GM21515 (cell line): ENCODE data around the gene PLCH1.
"Not testable (repeated sequence)": the region's sequence is repeated elsewhere in the genome, so short reads cannot be mapped to it uniquely, and the experiment has no call there.

Experiments
- ATAC-seq: cut with Tn5 transposase; IDR thresholded peaks from one replicate; pipeline ENCODE4 v1.9.1; 2021; ENCODE audit not compliant: unreplicated experiment

Gene PLCH1

DNA sequence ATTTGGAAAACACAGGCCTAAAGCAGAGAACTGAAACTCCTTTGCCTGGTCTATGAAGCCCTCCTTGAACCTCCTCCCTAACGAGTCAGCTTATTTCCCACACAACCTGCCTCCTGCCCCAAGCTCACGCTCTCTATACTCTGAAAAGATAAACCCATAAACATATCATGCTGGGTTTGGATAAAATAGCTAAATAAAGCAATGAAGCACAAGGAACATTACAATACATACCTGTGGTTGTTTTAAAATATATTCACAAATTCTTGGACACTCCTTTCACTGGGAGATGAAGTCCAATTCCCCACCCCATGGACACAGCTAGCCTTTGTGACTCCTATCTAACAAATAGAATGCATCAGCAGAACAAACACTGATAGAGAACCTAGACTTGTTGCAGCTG is 98.2 kb downstream of the PLCH1 start:
- no peak for ATAC-seq

DNA sequence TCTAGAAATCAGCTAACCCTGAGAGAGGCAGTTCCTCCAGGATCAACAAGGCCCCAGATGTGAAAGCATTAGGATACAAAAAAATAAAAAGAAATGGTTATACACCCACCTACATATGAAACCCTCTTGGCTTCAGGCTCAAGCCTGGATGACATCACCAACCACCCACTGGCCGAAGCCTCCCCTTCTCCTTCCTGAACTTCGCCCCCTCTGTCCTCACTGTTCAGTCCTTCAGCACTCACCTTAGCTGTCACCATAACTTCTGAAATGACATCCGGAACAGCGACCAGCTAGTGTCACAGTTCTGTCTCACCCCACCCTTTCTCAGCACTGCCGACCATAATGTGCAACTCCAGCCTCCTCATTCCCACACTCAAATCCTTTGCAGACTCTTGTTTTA is 98.7 kb downstream of the PLCH1 start:
- no peak for ATAC-seq

- ATAC-seq = no peak
Observed at GRCh38 chr3:155643581-155644165, 101.2 kb downstream of the PLCH1 start.

GRCh38 chr3:155641956-155642355 is 102.9 kb downstream of the PLCH1 start:
- no peak for ATAC-seq

- no peak for ATAC-seq
Observed at GRCh38 chr3:155640098-155640497, 104.8 kb downstream of the PLCH1 start.

DNA sequence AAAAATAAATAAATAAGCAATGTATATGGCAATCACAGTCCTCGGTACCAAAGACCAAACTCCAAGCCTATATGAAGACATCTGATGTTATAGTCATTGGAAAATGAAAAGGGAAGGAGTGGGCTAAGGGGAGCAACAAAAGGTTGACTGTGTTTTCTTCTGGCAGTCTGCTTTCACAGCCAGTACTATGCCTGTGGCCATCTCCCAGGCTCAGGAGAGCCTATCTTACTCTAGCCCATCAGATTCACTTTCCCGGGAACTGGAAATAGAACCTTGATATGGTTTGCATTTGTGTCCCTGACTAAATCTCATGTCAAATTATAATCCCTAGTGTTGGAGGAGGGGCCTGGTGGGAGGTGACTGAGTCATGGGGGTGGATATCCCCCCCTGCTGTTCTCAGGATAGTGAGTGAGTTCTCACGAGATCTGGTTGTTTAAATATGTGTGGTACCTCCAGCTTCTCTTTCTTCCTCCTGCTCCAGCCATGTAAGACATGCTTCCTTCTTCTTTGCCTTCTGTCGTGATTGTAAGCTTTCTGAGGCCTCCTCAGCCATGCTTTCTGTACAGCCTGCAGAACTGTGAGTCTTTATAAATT is 105.3 kb downstream of the PLCH1 start:
- no peak for ATAC-seq

DNA sequence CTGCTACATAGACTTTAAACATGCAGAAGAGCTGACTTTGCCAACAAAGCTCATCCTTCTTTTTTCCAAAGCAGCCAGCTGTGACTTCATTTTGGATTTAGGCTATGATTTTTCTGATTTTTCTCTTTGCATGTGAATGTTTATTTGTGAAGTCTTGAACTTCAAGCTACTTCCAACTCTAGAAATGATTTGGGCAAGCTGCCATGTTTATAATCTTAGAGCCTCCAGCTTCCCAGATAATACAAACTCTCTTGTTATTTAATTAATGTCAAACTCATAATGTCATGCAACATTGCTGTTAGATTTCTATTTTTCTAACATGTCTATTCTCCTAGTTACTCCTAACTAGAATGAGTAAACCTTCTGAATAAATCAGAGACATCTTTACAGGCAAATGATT is 106.4 kb downstream of the PLCH1 start:
- not testable (repeated sequence) for ATAC-seq

DNA sequence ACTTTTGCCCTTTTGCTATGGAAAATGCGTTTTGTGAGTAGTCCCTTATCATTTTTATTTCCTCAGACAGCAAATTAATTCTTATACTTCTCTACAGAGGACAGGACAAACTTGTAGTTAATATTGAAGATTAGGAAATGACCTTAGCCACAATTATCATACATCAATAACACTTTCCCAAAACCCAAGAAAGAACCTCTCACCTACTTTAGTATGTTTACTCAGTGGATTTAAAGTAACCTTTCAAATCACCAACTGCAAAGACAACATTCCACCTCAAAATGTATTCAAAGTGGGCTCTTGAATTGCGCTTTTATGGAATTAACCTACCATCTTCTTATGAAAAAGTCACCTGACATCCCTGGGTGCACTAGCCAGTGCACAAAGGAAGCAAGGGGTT is 107.3 kb downstream of the PLCH1 start:
- no peak for ATAC-seq

- no peak for ATAC-seq
Observed at GRCh38 chr3:155635056-155635455, 109.8 kb downstream of the PLCH1 start.

- ATAC-seq = no peak
Observed at GRCh38 chr3:155634121-155634719, 110.7 kb downstream of the PLCH1 start.

GRCh38 chr3:155631323-155632019 is 113.4 kb downstream of the PLCH1 start:
- no peak for ATAC-seq

DNA sequence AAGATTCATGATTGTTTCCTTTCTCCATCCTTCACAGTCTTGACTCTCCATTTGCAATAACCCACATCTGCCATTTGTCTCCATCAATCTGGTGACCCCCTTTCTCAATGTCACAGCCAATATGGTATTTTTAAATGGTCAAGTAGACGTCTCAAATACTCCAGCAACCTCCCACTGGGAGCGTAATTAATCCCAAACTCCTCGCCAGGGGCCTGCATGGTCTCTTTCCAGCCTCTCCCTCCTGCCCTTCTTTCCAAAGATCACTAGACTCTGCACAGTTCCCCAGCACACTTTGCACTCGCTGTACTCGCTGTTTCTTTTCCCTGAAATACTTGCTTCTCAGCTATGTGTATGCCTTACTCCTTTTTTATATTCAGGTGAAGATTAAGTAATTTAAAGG is 115.3 kb downstream of the PLCH1 start:
- ATAC-seq = no peak

- ATAC-seq = no peak
Observed at GRCh38 chr3:155629056-155629455, 115.8 kb downstream of the PLCH1 start.

DNA sequence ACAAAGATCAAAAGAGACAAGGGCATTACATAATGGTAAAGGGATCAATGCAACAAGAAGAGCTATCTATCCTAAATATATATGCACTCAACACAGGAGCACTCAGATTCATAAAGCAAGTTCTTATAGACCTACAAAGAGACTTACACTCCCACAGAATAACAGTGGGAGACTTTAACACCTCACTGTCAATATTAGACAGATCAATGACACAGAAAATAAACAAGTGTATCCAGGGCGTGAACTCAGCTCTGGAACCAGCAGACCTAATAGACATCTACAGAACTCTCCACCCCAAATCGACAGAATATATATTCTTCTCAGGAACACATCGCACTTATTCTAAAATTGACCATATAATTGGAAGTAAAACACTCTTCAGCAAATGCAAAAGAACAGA is 122.2 kb downstream of the PLCH1 start:
- not testable (repeated sequence) for ATAC-seq

- ATAC-seq = not testable (repeated sequence)
Observed at GRCh38 chr3:155620552-155620951, 124.3 kb downstream of the PLCH1 start.

DNA sequence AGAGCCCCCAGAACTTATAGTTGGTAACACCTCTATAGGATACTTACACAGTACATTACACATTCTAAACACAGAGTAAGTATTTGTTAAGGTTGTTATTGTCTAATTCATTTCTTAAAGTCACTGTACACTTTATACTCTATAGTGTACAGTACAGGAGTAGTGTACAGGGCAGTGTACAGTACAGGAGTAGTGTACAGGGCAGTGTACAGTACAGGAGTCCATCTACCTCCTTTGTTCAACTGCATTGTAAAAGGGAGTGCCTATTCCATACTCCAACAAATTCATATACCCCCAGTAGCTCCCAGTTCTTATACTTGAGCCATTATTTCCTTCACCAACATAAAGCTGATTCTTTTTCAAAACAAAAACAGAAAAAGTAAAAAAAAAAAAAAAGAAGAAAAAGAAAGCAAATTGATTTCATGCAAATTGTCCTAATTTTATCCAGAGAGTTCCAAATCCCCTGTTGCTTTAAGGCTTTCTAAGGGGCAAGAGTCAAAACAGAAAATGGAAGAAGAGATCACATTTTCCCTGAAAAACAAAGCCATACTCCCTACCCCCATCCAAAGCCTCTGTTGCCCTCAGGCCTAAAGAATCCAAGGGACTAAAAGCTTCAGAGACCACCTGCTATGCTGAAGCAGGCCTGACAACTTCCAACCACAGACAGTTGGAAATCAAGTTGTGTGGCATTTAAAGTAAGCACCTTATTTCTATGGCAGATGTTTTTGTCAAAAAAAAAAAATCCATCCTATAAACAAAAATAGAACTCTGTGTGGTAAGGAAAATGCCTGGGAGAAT is 125.6 kb downstream of the PLCH1 start:
- ATAC-seq = no peak

- no peak for ATAC-seq
Observed at GRCh38 chr3:155618543-155618942, 126.3 kb downstream of the PLCH1 start.

GRCh38 chr3:155617346-155617925 is 127.4 kb downstream of the PLCH1 start:
- no peak for ATAC-seq

- not testable (repeated sequence) for ATAC-seq
Observed at GRCh38 chr3:155615141-155615540, 129.7 kb downstream of the PLCH1 start.

DNA sequence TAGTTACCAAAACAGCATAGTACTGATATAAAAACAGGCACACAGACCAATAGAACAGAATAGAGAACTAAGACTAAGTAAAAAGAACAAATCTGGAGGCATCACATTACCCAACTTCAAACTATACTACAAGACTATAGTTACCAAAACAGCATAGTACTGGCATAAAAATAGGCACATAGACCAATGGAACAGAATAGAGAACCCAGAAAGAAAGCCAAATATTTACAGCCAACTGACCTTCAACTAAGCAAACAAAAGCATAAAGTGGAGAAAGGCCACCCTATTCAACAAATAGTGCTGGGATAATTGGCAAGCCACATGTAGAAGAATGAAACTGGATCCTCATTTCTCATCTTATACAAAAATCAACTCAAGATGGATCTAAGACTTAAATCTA is 130.5 kb downstream of the PLCH1 start:
- ATAC-seq = not testable (repeated sequence)

DNA sequence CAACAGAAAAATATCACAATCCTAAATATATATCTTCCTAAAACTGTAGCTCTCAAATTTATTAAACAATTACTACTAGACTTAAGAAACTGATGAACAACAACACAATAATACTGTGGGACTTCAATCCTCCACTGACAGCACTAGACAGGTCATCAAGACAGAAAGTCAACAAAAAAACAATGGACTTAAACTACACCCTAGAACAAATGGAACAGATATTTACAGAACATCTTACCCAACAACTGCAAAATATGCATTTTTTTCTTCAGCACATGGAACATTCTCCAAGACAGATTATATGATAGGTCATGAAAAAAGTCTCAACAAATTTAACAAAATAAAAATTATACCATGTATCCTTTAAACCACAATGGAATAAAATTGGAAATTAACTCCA is 133.4 kb downstream of the PLCH1 start:
- ATAC-seq = no peak
